Measurements from ENCODE around the gene COPS4. TPM values are rescaled to one million over a fixed set of nuclear protein-coding genes. Genes with fewer than 3 reads are reported as not detected.
"Not testable (repeated sequence)": the region's sequence is repeated elsewhere in the genome, so short reads cannot be mapped to it uniquely, and the experiment has no call there.

Gene COPS4
- polyA plus RNA-seq, 6 donors from 2014 or later, result 40.1 to 74.5 (median 49.2) TPM

GRCh38 chr4:83109480-83110222 lies 74.7 kb downstream of the COPS4 start:
- ATAC-seq (ENCODE audit: low read depth in 2 of 2) (peak; percentile 29 to 40), DNase-seq (peak; percentile 64)
- peaks cover 17 to 19% of the 10 kb centered on the region in 2 donors for H3K36me3 Mint-ChIP-seq
- no peaks in the 10 kb centered on the region for H3K27me3 Mint-ChIP-seq
- no peaks in the 10 kb centered on the region for H3K9me3 Mint-ChIP-seq
- H3K27ac Mint-ChIP-seq, result peak overlapping the region; percentile 87 to 99 (median 98)
- H3K4me1 Mint-ChIP-seq, result peaks cover 35 to 50% (median 37%) of the 10 kb centered on the region in 3 donors
- H3K4me3 Mint-ChIP-seq, result peak overlapping the region; percentile 88 to 99 (median 95)

GRCh38 chr4:83110223-83110945 lies 75.4 kb downstream of the COPS4 start:
- DNase-seq (peak; percentile 94), ATAC-seq (ENCODE audit: low read depth in 2 of 2) (peak; percentile 82 to 83)
- Mint-ChIP-seq H3K27me3 (no peaks in the 10 kb centered on the region), H3K27ac (peak overlapping the region; percentile 87 to 99 (median 98)), H3K4me3 (peak overlapping the region; percentile 88 to 99 (median 95)), H3K4me1 (peaks cover 33 to 49% (median 37%) of the 10 kb centered on the region in 3 donors), H3K9me3 (no peaks in the 10 kb centered on the region), H3K36me3 (peaks cover 9 to 12% of the 10 kb centered on the region in 2 donors)

DNA sequence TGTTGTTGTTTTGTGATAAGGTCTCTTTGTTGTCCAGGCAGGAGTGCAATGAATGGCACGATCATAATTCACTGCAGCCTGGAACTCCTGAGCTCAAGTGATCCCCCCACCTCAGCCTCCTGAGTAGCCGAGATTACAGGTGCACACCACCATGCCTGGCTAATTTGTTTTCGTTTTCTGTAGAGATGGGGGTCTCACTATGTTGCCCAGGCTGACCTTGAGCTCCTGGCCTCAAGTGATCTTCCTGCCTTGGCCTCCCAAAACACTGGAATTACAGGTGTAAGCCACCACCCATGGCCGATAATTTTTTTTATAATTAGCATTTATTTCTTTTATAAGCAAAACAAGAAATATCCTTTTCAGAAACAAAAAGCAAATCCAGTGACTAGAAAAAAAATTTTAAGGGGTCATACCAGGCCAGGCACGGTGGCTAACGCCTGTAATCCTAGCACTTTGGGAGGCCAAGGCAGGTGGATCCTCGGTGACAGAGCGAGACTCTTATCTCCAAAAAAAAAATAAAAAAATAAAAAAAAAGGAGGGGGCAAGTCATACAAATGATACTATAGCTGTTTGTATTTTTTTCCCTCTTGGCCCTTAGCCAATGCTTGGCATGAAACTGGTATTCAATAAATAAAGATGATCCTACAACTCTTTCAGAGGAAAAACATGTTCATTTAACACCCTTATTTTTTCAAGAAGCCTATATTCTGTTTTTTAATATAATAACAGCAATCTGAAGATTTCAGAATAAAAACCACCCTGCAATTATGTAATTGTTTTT lies 76.2 kb downstream of the COPS4 start:
- H3K9me3 Mint-ChIP-seq, result no peaks in the 10 kb centered on the region
- peak overlapping the region; percentile 88 to 99 (median 95) for H3K4me3 Mint-ChIP-seq
- peak overlapping the region; percentile 87 to 99 (median 98) for H3K27ac Mint-ChIP-seq
- peaks cover 6 to 8% of the 10 kb centered on the region in 2 donors for H3K36me3 Mint-ChIP-seq
- no peak for ATAC-seq (ENCODE audit: low read depth in 2 of 2)
- peaks cover 33 to 51% (median 38%) of the 10 kb centered on the region in 3 donors for H3K4me1 Mint-ChIP-seq
- no peaks in the 10 kb centered on the region for H3K27me3 Mint-ChIP-seq
- DNase-seq, result no peak

- H3K27me3 Mint-ChIP-seq; H3K36me3 Mint-ChIP-seq; DNase-seq; ATAC-seq (ENCODE audit: low read depth in 2 of 2); H3K9me3 Mint-ChIP-seq: not testable (repeated sequence)
- peak overlapping the region; percentile 87 to 99 (median 93) for H3K4me3 Mint-ChIP-seq
- H3K27ac Mint-ChIP-seq, result peak overlapping the region; percentile 79 to 99 (median 87)
- H3K4me1 Mint-ChIP-seq, result peaks cover 33 to 45% (median 38%) of the 10 kb centered on the region in 3 donors
These were observed 76.8 kb downstream of the COPS4 start for GRCh38 chr4:83111751-83112141.

- ATAC-seq (ENCODE audit: low read depth in 2 of 2), result peak; percentile 62 to 64
- no peaks in the 10 kb centered on the region for H3K9me3 Mint-ChIP-seq
- H3K4me1 Mint-ChIP-seq, result peaks cover 33 to 43% (median 38%) of the 10 kb centered on the region in 3 donors
- H3K27me3 Mint-ChIP-seq, result no peaks in the 10 kb centered on the region
- DNase-seq, result peak; percentile 85
- H3K27ac Mint-ChIP-seq, result peak overlapping the region; percentile 87 to 98 (median 94)
- peaks cover 6 to 8% of the 10 kb centered on the region in 2 donors for H3K36me3 Mint-ChIP-seq
- H3K4me3 Mint-ChIP-seq, result peak overlapping the region; percentile 89 to 100 (median 98)
These were observed 77.2 kb downstream of the COPS4 start for GRCh38 chr4:83112231-83112630.

DNA sequence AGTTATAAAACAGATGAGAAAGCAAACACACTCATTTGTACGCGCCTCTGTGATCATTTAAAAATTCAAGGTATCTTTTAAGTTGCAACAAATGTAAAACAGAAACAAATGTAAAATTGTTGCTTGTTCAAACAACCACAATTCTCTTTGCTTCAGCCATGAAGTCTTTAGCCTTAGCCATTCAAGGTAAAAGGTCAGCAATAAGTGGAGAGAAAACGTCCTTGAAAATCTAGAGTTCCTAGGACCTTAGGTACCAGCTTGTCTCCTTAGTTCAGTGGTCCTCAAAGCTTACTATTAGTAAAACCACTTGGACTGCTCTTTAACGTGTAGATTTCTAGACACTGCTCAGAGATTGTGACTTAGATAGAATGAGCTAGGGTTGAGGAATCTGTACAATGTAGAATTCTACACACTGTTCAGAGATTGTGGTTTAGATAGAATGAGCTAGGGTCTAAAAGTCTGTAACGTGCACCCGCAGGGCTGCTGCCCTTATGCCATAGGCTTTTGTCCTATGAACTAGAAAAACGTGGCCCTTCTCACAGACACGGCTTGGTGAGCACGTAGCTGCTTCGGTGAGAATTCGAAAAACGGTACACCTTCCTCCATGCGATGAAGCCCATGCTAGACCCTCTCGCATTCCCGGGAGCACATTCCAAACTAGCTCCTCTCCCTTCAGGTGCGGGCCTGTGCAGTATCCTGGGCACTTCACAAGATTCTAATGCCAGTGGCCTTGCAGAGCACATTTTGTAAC lies 77.9 kb downstream of the COPS4 start:
- DNase-seq (no peak), ATAC-seq (ENCODE audit: low read depth in 2 of 2) (no peak)
- Mint-ChIP-seq H3K9me3 (no peaks in the 10 kb centered on the region), H3K4me3 (peak overlapping the region; percentile 89 to 100 (median 98)), H3K27ac (peak overlapping the region; percentile 87 to 98 (median 94)), H3K36me3 (peaks cover 6 to 8% of the 10 kb centered on the region in 2 donors), H3K4me1 (peaks cover 33 to 40% (median 37%) of the 10 kb centered on the region in 3 donors), H3K27me3 (no peaks in the 10 kb centered on the region)

DNA sequence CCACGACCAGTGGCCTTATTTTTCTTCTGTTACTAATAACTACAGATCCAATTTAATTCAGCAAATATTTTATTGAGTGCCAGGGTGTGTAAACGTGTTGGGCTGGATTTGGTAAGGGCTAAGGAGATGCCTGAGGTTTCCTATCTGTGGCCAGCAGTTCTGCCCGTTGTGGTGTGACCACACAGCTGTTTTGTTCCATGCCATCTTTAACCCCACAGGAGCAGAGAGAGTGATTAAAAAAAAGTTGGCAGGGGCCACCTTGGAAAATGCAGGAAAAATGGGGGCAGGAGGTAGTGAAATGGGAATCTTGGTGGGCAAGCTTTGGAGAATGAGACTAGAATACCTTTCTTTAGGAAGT lies 78.4 kb downstream of the COPS4 start:
- Mint-ChIP-seq H3K27ac (peak overlapping the region; percentile 84 to 98 (median 94)), H3K27me3 (no peaks in the 10 kb centered on the region), H3K4me1 (peaks cover 29 to 35% (median 32%) of the 10 kb centered on the region in 3 donors), H3K36me3 (peaks cover 6 to 8% of the 10 kb centered on the region in 2 donors), H3K9me3 (no peaks in the 10 kb centered on the region), H3K4me3 (peak overlapping the region; percentile 89 to 100 (median 98))
- ATAC-seq (ENCODE audit: low read depth in 2 of 2) (no peak), DNase-seq (no peak)

DNA sequence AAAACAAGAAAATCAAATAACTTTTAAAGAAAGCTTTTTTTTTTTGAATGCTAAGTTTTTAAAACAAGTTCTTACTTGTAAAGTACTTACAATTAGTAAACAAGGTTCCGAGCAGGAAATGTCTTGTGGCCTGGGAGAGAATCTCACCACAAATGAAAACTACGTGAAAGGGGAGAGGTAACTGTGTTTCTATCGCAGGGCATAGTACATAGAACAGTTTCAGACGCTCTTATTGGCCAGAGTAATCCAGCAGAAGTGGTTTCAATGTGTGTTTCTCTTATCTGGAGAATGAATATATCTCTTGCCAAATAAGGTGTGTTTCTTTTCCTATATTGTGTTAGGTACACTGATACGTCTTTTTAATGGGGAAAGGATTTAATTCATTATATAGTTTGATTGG lies 79.6 kb downstream of the COPS4 start, which contains the start of gene PLAC8:
TSS of gene PLAC8 (minus strand) at position 154 of the 400 bp plus-strand sequence. CDS start 6,808 bp downstream, outside the sequence.
- DNase-seq, result no peak
- Mint-ChIP-seq H3K27ac (peak within 1 kb of the TSS; percentile 87 to 98 (median 95)), H3K4me3 (peak within 1 kb of the TSS; percentile 89 to 100 (median 98)), H3K27me3 (no peaks in the 10 kb centered on the region), H3K9me3 (no peaks in the 10 kb centered on the region), H3K4me1 (peaks cover 28 to 31% (median 30%) of the 10 kb centered on the region in 3 donors), H3K36me3 (peaks cover 6 to 8% of the 10 kb centered on the region in 2 donors)
- ATAC-seq (ENCODE audit: low read depth in 2 of 2), result peak; percentile 13 to 20

GRCh38 chr4:83115000-83115399 lies 80.0 kb downstream of the COPS4 start:
- peak overlapping the region; percentile 58 to 95 (median 90) for H3K27ac Mint-ChIP-seq
- peaks cover 30 to 32% (median 31%) of the 10 kb centered on the region in 3 donors for H3K4me1 Mint-ChIP-seq
- H3K36me3 Mint-ChIP-seq, result peaks cover 6 to 8% of the 10 kb centered on the region in 2 donors

DNA sequence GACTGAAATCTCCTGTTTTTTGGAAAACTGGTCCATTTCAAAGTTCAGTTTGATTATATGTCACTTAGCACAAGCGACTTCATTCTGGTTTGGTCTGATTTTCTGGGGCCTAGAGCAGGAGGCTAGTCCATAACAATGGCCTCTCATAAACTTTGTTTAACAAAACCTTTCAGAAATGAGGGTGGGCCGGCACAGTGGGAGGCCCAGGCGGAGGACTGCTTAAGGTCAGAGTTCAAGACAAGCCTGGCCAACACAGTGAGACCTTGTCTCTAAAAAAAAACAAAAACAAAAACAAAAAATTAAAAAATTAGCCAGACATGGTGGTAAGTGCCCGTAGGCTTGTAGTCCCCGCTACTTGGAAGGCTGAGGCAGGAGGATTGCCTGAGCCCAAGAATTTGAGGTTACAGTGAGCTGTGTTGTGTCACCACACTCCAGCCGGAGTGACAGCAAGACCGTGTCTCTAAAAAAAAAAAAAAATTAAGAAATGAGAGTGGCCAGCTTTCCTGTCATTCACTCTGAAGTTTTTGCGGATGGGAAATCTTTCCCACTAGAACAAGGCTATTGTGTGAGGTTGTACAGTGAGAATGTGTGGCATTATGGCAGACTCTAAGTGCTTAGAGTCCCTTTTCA lies 80.8 kb downstream of the COPS4 start:
- peak overlapping the region in 7 of 8 donors; percentile 37 to 100 (median 91) for H3K4me3 Mint-ChIP-seq
- H3K4me1 Mint-ChIP-seq, result peaks cover 24 to 28% (median 24%) of the 10 kb centered on the region in 3 donors
- no peaks in the 10 kb centered on the region for H3K9me3 Mint-ChIP-seq
- H3K27ac Mint-ChIP-seq, result peak overlapping the region; percentile 58 to 95 (median 90)
- DNase-seq (no peak), ATAC-seq (ENCODE audit: low read depth in 2 of 2) (no peak)
- peaks cover 6 to 8% of the 10 kb centered on the region in 2 donors for H3K36me3 Mint-ChIP-seq
- H3K27me3 Mint-ChIP-seq, result no peaks in the 10 kb centered on the region

More at GRCh38 chr4:83115000-83115399, 80.0 kb downstream of the COPS4 start:
- Mint-ChIP-seq H3K9me3 (no peaks in the 10 kb centered on the region), H3K27me3 (no peaks in the 10 kb centered on the region), H3K4me3 (peak overlapping the region; percentile 81 to 100 (median 94))
- ATAC-seq (ENCODE audit: low read depth in 2 of 2), result no peak
- no peak for DNase-seq

DNA sequence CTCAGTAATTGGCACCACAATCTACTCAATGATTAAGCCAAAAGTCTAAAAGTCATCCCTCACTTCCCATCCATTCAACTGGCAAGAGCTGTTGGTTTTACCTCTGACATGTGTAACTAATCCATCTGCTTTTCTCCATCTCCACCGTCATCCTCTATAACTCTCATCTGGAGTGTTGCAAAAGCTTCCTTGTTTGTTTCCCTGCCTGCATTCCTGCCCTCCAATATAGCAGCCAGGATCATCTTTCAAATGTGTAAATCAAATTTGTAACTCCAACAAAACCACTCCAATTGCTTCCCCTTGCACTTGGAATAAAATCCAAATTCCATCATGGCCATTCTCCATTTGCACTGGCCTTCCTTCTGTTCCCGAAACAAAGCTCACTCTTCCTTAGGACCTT lies 83.9 kb downstream of the COPS4 start:
- H3K27me3 Mint-ChIP-seq, result no peaks in the 10 kb centered on the region
- no peaks in the 10 kb centered on the region for H3K9me3 Mint-ChIP-seq
- ATAC-seq (ENCODE audit: low read depth in 2 of 2), result no peak
- H3K36me3 Mint-ChIP-seq, result no peaks in the 10 kb centered on the region
- H3K27ac Mint-ChIP-seq, result peak overlapping the region in 1 of 6 donors; percentile 29
- no peak for DNase-seq
- H3K4me3 Mint-ChIP-seq, result peak overlapping the region in 1 of 8 donors; percentile 64
- H3K4me1 Mint-ChIP-seq, result peaks cover 22 to 30% (median 23%) of the 10 kb centered on the region in 3 donors

GRCh38 chr4:83121246-83121645 lies 86.3 kb downstream of the COPS4 start:
- Mint-ChIP-seq H3K36me3 (no peaks in the 10 kb centered on the region), H3K9me3 (peaks cover 0 to 3% (median 0%) of the 10 kb centered on the region in 7 donors), H3K27ac (peak overlapping the region in 1 of 6 donors; percentile 23), H3K4me1 (peaks cover 19 to 38% (median 24%) of the 10 kb centered on the region in 3 donors), H3K4me3 (peak overlapping the region in 1 of 8 donors; percentile 25), H3K27me3 (no peaks in the 10 kb centered on the region)
- DNase-seq (no peak), ATAC-seq (ENCODE audit: low read depth in 2 of 2) (no peak)

All from naive B cell (primary cell).